Fibroblast of the aortic adventitia (primary cell): ENCODE data around the gene FBN2. TPM values are rescaled to one million over a fixed set of nuclear protein-coding genes. Genes with fewer than 3 reads are reported as not detected.

Experiments
- DNase-seq: peaks from one replicate; pipeline ENCODE4 v3.0.0-alpha.2; 2010; ENCODE audit warnings: low read depth
- H3K4me3 ChIP-seq: 2 replicates; pipeline ENCODE4 v1.5.1; 2011; ENCODE audit warnings: low read depth, mild to moderate bottlenecking, control low read depth, low read length, moderate library complexity
- CTCF ChIP-seq: IDR thresholded peaks from 2 replicates; pipeline ENCODE4 v1.5.1; 2011; ENCODE audit warnings: mild to moderate bottlenecking, low read length, control low read depth, inconsistent platforms; ENCODE audit not compliant: insufficient read depth
- total RNA-seq: library from RNA; depleted of rRNA; stranded (reverse); fragments of >200 nt; gene quantifications from 2 replicates; pipeline ENCODE4 v1.2.3, GENCODE V29; 2012; ENCODE audit warnings: low replicate concordance

The FBN2 gene
- total RNA-seq, 1 donor: 19.8 TPM

GRCh38 chr5:128498844-128499455, 39.1 kb downstream of the FBN2 start:
- peak; percentile 85 for DNase-seq
- H3K4me3 ChIP-seq: no peak overlapping the region
- TF ChIP-seq CTCF: peak; percentile 48

GRCh38 chr5:128494516-128494915, 43.5 kb downstream of the FBN2 start:
- no peak for TF ChIP-seq CTCF
- DNase-seq: no peak
- H3K4me3 ChIP-seq: no peak overlapping the region

- no peak for DNase-seq
- TF ChIP-seq CTCF: no peak
- no peak overlapping the region for H3K4me3 ChIP-seq
Observed at GRCh38 chr5:128493657-128494329, 44.3 kb downstream of the FBN2 start.

GRCh38 chr5:128491291-128491690, 46.8 kb downstream of the FBN2 start:
- DNase-seq: no peak

GRCh38 chr5:128490761-128491160, 47.3 kb downstream of the FBN2 start:
- DNase-seq: peak; percentile 7
- no peak for TF ChIP-seq CTCF
- H3K4me3 ChIP-seq: no peak overlapping the region

More at GRCh38 chr5:128491291-128491690, 46.8 kb downstream of the FBN2 start:
- no peak for TF ChIP-seq CTCF
- H3K4me3 ChIP-seq: no peak overlapping the region

GRCh38 chr5:128487041-128487440, 51.0 kb downstream of the FBN2 start:
- no peak overlapping the region for H3K4me3 ChIP-seq
- no peak for DNase-seq
- no peak for TF ChIP-seq CTCF

- no peak for DNase-seq
- no peak overlapping the region for H3K4me3 ChIP-seq
- no peak for TF ChIP-seq CTCF
Observed at GRCh38 chr5:128483738-128484137, 54.3 kb downstream of the FBN2 start.
